ENCODE results near the gene TMEM132C.

Gene TMEM132C

GRCh38 chr12:128336204-128337070, 69.5 kb downstream of the TMEM132C start:
- no peak overlapping the region for H3K27ac ChIP-seq (ENCODE audit: low read depth, low read length)
- H3K36me3 ChIP-seq (ENCODE audit: low read length), result no peaks in the 10 kb centered on the region
- no peaks in the 10 kb centered on the region for H3K9me2 ChIP-seq (replicated peaks; ENCODE audit: insufficient read depth, low read length)
- no peaks in the 10 kb centered on the region for H3K9me3 ChIP-seq (ENCODE audit: insufficient read depth, low read length)
- no peak overlapping the region for H3K4me3 ChIP-seq (ENCODE audit: insufficient read depth, low read length, poor library complexity, severe bottlenecking)
- H3K4me2 ChIP-seq (ENCODE audit: low read depth, low read length, poor library complexity, severe bottlenecking), result no peak overlapping the region
- no peak overlapping the region for H3K9ac ChIP-seq (ENCODE audit: low read length)
- H3F3A ChIP-seq (ENCODE audit: insufficient read depth), result no peaks in the 10 kb centered on the region
- no peak overlapping the region for H2AFZ ChIP-seq (ENCODE audit: low read depth, low read length, severe bottlenecking)
- TF ChIP-seq CTCF (IDR thresholded peaks at IDR 0.05; ENCODE audit: insufficient read depth, low read length, poor library complexity, severe bottlenecking) (no peak), EZH2phosphoT487 (conservative IDR thresholded peaks at IDR 0.05; ENCODE audit: low read length) (no peak)
- no peaks in the 10 kb centered on the region for H3K79me2 ChIP-seq (ENCODE audit: insufficient read depth, low read length)
- H4K20me1 ChIP-seq (ENCODE audit: low read depth, low read length), result no peaks in the 10 kb centered on the region
- H3K27me3 ChIP-seq (ENCODE audit: low read length), result no peaks in the 10 kb centered on the region

GRCh38 chr12:128337071-128337345, 70.0 kb downstream of the TMEM132C start:
- Histone ChIP-seq H3K4me3 (ENCODE audit: insufficient read depth, low read length, poor library complexity, severe bottlenecking) (no peak overlapping the region), H3K9me3 (ENCODE audit: insufficient read depth, low read length) (no peaks in the 10 kb centered on the region), H3K27me3 (ENCODE audit: low read length) (no peaks in the 10 kb centered on the region), H3K9ac (ENCODE audit: low read length) (no peak overlapping the region), H2AFZ (ENCODE audit: low read depth, low read length, severe bottlenecking) (no peak overlapping the region), H3K79me2 (ENCODE audit: insufficient read depth, low read length) (no peaks in the 10 kb centered on the region), H3K4me2 (ENCODE audit: low read depth, low read length, poor library complexity, severe bottlenecking) (no peak overlapping the region), H3F3A (ENCODE audit: insufficient read depth) (no peaks in the 10 kb centered on the region), H3K27ac (ENCODE audit: low read depth, low read length) (no peak overlapping the region), H3K36me3 (ENCODE audit: low read length) (no peaks in the 10 kb centered on the region), H4K20me1 (ENCODE audit: low read depth, low read length) (no peaks in the 10 kb centered on the region), H3K9me2 (replicated peaks; ENCODE audit: insufficient read depth, low read length) (no peaks in the 10 kb centered on the region)
- TF ChIP-seq CTCF (IDR thresholded peaks at IDR 0.05; ENCODE audit: insufficient read depth, low read length, poor library complexity, severe bottlenecking), result no peak

- Histone ChIP-seq H3K9me3 (ENCODE audit: insufficient read depth, low read length) (no peaks in the 10 kb centered on the region), H3K9me2 (replicated peaks; ENCODE audit: insufficient read depth, low read length) (no peaks in the 10 kb centered on the region), H3K4me3 (ENCODE audit: insufficient read depth, low read length, poor library complexity, severe bottlenecking) (no peak overlapping the region), H3K36me3 (ENCODE audit: low read length) (no peaks in the 10 kb centered on the region), H3K9ac (ENCODE audit: low read length) (no peak overlapping the region), H3K4me2 (ENCODE audit: low read depth, low read length, poor library complexity, severe bottlenecking) (no peak overlapping the region), H4K20me1 (ENCODE audit: low read depth, low read length) (no peaks in the 10 kb centered on the region), H3K79me2 (ENCODE audit: insufficient read depth, low read length) (no peaks in the 10 kb centered on the region), H2AFZ (ENCODE audit: low read depth, low read length, severe bottlenecking) (no peak overlapping the region), H3K27ac (ENCODE audit: low read depth, low read length) (no peak overlapping the region), H3K27me3 (ENCODE audit: low read length) (no peaks in the 10 kb centered on the region), H3F3A (ENCODE audit: insufficient read depth) (no peaks in the 10 kb centered on the region)
- TF ChIP-seq CTCF (IDR thresholded peaks at IDR 0.05; ENCODE audit: insufficient read depth, low read length, poor library complexity, severe bottlenecking) (no peak), EZH2phosphoT487 (conservative IDR thresholded peaks at IDR 0.05; ENCODE audit: low read length) (no peak)
Observed at GRCh38 chr12:128337431-128338170, 70.6 kb downstream of the TMEM132C start.
